AG09319 (cell line): ENCODE results near the gene NUP153.
"Not testable (repeated sequence)": the region's sequence is repeated elsewhere in the genome, so short reads cannot be mapped to it uniquely, and the experiment has no call there.

Source experiments
- DNase-seq: peaks from one replicate; pipeline ENCODE4 v3.0.0-alpha.2; 2010; ENCODE audit warnings: low read depth; ENCODE audit errors: extremely low read depth
- TF ChIP-seq, protein P1 (sequence below): IDR thresholded peaks from 2 replicates; pipeline ENCODE4 v1.5.1; 2011; ENCODE audit warnings: low read depth, mild to moderate bottlenecking, inconsistent platforms, low read length, moderate library complexity

The NUP153 gene

DNA sequence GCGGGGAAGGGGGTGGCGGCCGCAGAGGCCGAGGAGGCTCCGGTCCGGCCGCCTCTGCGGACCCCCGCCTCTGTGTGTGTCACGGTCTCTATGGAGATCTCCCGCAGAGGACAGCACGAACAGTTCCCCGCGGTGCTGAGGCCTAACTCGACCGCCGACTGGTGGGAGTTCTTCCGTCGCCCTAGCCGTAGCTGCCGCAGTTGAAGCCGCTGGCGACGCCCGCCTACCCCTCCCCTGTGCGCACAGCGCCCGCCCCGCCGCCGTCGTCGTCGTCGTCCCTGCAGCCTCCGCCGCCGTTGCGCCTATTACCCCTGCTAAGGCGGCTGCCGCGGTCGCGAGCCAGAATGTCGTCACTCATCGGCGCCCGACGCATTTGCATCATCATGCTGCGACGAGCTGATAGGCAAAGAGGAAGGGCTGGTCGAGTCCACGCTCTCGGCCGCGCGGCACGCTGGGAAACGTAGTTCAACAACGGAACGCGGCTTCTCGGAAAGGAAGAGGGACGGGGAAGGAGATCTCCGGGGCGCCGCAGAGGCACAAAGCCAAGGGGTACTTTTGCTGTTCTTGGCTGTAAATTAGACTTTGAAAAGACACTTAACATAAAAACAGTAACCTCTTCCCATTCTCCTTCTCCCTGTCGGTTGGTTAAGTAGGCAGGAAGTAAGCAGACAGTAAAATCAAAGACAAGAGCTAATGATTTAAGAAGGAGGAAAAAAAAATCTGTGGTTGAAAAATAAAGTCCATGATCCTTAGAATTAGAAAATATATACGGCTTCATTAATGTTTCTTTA lies at the start of gene NUP153:
Gene NUP153, minus strand, starts transcription at position 346 of the 791 bp plus-strand sequence. CDS start 538 bp downstream, outside the sequence.
- DNase-seq: peak; percentile 97
- TF ChIP-seq, protein P1, sequence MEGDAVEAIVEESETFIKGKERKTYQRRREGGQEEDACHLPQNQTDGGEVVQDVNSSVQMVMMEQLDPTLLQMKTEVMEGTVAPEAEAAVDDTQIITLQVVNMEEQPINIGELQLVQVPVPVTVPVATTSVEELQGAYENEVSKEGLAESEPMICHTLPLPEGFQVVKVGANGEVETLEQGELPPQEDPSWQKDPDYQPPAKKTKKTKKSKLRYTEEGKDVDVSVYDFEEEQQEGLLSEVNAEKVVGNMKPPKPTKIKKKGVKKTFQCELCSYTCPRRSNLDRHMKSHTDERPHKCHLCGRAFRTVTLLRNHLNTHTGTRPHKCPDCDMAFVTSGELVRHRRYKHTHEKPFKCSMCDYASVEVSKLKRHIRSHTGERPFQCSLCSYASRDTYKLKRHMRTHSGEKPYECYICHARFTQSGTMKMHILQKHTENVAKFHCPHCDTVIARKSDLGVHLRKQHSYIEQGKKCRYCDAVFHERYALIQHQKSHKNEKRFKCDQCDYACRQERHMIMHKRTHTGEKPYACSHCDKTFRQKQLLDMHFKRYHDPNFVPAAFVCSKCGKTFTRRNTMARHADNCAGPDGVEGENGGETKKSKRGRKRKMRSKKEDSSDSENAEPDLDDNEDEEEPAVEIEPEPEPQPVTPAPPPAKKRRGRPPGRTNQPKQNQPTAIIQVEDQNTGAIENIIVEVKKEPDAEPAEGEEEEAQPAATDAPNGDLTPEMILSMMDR: no peak; the same call in 1 of the 2 replicates

DNA sequence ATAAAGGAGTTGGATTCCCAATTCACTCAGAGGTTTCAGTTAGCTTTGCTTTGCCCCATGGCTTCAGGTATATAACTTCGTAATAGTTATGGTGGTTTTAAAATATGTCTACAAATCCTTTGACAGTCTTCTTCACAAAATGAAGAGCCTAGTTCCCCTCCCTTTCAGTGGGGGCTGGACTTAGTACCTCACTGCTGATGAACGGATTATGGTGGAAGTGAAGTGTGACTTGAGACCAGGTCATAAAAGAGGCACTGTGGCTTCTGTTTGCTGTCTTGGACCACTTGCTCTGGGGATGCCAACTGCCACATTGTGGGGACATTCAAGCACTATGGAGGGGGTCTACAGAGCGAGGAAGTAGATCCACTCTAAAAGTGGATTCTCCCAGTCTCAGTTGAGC lies 47.5 kb upstream of the NUP153 start:
- DNase-seq: no peak
- TF ChIP-seq, protein P1: no peak

DNA sequence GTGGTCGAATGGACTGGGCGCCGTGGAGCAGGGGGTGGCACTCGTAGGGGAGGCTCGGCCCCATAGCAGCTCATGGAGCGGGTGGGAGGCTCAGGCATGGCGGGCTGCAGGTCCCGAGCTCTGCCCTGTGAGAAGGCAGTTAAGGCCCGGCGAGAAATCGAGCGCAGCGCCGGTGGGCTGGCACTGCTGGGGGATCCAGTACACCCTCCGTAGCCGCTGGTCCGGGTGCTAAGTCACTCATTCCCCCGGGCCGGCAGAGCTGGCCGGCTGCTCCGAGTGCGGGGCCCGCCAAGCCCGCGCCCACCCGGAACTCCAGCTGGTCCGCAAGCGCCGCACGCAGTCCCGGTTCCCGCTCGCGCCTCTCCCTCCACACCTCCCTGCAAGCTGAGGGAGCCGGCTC lies 38.6 kb upstream of the NUP153 start:
- DNase-seq: not testable (repeated sequence)

DNA sequence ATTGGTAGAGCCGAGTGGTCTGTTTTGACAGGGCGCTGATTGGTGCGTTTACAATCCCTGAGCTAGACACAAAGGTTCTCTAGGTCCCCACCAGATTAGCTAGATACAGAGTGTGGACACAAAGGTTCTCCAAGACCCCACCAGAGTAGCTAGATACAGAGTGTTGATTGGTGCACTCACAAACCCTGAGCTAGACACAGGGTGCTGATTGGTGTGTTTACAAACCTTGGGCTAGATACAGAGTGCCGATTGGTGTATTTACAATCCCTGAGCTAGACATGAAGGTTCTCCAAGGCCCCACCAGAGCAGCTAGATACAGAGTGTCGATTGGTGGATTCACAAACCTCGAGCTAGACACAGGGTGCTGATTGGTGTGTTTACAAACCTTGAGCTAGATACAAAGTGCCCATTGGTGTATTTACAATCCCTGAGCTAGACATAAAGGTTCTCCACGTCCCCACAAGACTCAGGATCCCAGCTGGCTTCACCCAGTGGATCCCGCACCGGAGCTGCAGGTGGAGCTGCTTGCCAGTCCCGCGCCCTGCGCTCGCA lies 38.1 kb upstream of the NUP153 start:
- not testable (repeated sequence) for DNase-seq

DNA sequence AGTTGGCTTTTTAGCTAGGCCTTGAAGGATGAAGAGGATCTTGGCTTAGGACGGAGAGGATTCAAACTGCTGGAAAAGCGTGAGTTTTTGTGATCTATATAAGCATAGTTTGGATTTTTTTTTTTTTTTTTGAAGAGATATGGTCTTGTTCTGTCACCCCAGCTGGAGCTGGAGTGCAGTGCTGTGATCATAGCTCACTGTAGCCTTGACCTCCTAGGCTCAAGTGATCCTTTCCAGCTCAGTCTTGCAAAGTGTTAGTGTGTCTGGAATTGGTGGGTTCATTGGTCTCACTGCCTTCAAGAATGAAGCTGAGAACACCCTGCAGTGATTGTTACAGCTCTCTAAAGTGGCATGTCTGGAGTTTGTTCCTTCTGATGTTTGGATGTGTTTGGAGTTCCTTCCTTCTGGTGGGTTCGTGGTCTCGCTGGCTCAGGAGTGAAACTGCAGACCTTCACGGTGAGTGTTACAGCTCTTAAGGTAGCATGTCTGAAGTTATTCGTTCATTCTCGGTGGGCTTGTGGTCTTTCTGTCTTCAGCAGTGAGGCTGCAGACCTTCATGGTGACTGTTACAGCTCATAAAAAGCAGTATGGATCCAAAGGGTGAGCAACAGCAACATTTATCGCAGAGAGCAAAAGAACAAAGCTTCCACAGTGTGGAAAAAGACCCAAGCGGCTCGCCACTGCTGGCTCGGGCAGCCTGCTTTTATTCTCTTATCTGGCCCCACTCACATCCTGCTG lies 37.5 kb upstream of the NUP153 start:
- TF ChIP-seq, protein P1: no peak
- DNase-seq: no peak

DNA sequence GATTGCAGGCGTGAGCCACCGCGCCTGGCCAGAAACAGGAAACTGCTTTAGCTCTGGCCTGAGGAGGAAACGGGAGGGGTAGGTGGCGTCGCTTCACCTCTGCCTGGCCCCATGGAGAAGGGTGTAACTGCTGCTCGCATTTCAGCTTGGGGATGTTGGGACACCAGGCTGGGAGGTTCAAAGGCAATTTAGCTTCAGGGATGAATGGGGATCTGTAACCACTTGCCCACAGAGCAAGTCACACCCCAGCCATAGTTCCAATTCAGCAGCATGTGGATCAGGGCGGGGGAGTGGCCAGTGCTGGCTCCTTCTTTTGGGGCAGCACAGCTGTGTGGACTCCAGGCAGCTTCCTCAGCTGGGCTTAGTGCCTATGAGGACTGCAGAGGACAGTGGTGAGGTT lies 34.8 kb upstream of the NUP153 start:
- DNase-seq: no peak
- TF ChIP-seq, protein P1: no peak

DNA sequence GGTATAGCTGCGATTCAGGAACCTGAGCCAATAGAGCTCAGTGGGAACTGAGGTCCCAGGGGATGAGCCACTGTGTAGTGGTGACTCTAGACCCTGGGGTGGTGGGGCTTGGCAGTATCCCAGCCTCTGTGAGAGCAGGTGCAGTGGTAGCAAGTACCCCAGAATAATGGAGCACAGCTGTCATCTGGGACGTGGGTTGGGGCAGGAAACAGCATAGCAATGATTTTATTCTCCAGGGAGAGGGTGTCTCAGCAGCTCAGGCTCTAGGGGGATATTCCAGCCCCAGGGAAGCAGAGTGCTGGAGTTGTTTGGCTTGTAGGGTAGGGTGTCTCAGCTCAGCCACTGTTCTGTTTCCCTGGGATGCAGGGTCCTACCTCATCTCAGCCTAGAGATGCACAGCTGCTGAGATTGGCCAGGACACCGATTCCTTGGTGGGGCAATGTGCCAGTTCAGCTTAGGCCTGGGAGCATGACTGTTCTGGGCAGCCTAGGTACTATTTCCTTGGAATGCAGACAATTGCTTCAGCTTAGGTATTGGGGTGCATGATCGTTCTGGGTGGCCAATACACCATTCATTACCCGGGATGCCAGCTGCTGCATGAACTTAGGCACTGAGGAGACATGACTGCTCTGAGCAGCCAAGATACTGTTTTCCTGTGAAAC lies 34.0 kb upstream of the NUP153 start:
- TF ChIP-seq, protein P1: no peak
- no peak for DNase-seq
